HG03108 (cell line): ENCODE data around the gene ANO2.

ENCODE experiments used
- ATAC-seq: cut with Tn5 transposase; IDR thresholded peaks from one replicate; pipeline ENCODE4 v1.9.1; 2021; ENCODE audit warnings: moderate library complexity; ENCODE audit not compliant: unreplicated experiment

ANO2 gene

GRCh38 chr12:5736527-5736926, 208.5 kb downstream of the ANO2 start:
- no peak for ATAC-seq

DNA sequence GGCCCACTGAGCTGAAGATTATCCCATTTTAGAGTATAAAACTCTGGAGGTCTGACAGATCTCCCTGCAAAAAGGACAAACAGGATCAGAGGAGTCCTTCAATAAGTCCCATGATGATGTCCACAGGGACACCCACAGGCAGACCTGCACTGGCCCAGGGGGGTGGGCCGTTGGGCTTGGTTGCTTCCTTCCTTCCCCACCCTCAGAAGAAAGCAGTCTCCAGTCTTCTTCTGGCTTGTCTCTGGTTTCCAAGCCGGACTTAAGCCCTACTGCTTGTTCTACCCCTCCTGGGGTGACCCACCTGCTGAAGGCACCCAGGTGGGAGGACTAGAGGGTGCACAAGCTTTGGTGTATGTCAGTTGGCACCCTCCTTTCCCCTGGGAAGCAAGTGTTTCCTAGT, 209.0 kb downstream of the ANO2 start:
- ATAC-seq = no peak

GRCh38 chr12:5733916-5734315, 211.1 kb downstream of the ANO2 start:
- ATAC-seq = no peak

- no peak for ATAC-seq
Measured at GRCh38 chr12:5733136-5733755, 211.8 kb downstream of the ANO2 start.

- ATAC-seq = no peak
Measured at GRCh38 chr12:5730962-5731361, 214.1 kb downstream of the ANO2 start.

GRCh38 chr12:5723711-5724252, 221.3 kb downstream of the ANO2 start:
- no peak for ATAC-seq

GRCh38 chr12:5723071-5723470, 222.0 kb downstream of the ANO2 start:
- ATAC-seq = no peak

DNA sequence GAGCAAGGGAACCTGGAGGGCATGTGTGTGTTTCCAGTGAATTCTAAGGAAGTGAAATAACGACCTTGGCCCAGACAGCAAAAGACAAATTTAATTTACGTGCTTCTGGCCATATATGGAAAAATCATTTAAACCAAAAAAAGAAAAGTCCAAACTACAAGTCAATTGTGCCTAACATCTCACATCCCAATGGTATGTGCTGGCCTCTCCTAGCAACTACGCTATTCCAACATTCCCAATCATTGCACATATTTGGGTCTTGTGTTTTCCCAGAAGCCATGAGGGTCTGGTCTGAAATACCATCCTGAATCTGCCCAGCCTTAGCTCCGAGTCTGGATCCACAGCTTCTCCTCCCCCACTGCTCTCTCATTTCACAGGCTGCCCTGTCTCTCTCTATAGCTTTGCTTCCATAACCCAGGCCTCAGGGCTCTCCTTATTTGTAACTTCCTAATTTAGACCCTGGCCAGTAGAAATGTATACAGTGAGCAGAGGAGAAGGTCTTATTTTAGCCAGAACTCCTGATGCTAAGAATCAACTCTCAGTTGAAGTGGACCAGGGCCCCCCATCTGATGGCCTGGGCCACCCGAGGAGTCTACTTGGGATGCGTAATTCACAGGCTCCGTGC, 224.6 kb downstream of the ANO2 start:
- ATAC-seq = no peak

GRCh38 chr12:5718680-5719079, 226.4 kb downstream of the ANO2 start:
- no peak for ATAC-seq

- no peak for ATAC-seq
Measured at GRCh38 chr12:5718073-5718472, 227.0 kb downstream of the ANO2 start.

- ATAC-seq = no peak
Measured at GRCh38 chr12:5716976-5717375, 228.1 kb downstream of the ANO2 start.

- ATAC-seq = no peak
Measured at GRCh38 chr12:5716201-5716600, 228.9 kb downstream of the ANO2 start.

DNA sequence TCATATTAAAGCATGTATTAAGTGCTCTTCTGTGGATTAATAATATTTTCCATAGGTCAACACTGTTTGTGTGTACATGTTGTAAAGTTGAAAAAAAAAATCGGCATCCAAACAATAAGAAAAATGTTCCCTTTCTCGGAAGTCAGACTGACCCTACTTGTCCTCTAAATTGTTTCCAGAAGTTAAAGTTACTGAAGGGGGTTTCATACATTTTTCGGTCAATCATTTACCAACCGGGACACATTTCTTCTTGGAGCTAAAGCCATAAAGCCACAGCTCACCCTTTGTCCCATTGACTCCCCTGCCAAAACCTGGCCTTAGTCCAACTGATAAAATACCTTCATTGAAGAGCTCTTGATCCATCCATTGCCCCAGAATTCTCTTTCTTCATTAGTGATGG, 230.0 kb downstream of the ANO2 start:
- no peak for ATAC-seq

DNA sequence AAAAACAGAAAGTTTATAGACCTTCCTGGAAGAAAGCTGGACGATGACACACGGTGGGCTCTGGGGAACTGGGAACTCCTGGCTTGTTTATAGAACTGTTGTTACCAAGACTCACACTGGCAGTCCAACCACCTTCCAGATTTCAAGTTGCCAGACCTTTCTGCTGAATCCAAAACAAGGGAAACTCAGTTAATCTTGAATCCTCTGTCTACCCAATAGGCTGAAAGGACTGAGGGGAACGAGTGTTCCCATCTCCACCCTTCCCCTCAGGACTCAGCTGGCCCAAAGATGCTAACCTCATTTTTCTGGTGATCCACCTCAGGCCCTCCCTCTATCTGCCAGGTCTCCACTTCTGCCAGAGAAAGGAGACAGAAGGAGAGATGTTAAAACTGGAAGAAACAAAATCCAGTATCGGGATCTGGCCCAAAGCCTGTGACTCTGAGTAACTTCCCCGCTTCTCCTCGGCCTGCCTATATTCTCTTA, 231.4 kb downstream of the ANO2 start:
- ATAC-seq = no peak

DNA sequence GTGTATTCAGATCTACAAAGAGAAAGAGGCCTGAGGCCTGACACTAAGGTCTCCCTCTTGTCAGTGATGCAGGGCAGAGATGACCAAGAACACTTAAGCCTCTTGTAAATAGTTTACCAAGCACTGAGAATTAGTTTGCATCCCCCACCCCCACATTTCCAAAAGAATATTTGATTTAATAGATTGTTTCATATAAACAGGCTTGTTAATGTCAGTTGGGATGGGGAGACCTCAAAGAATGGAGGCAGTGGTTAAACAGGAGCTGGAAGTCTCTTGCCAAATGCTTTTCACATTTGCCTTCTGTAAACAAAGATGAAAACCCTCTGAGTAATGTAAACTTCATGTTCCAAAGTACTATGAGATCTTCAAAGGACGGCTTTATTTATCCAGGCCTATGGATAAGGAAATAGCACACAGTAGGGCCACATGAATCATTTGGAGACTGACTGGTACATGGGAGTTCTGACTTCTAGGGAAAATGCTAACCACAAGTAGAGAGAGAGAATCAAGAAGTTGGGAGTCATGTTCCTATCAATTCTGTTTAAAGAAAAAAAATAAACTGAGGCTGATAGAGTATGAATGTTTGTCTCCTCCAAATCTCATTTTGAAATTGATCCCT, 234.7 kb downstream of the ANO2 start:
- ATAC-seq = no peak

- ATAC-seq = no peak
Measured at GRCh38 chr12:5708371-5708770, 236.7 kb downstream of the ANO2 start.

DNA sequence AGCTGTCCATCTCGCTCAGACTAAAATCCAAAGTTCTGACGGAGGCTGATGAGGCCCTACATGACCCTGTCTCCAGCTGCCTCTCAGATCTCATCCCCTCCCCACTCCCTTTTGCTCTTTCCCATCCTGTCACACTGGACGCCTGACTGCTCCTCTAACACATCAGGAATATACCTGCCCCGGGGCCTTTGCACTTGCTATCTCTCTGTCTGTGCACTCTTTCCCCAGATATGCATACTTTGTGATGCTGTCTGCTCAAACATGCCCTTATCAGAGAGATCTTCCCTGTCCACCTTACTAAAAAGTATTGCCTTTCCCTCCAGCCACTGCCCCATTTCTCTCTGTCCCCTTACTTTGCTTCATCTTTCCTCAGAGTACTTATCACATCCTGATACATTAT, 238.8 kb downstream of the ANO2 start:
- no peak for ATAC-seq

GRCh38 chr12:5705791-5706190, 239.3 kb downstream of the ANO2 start:
- no peak for ATAC-seq

- no peak for ATAC-seq
Measured at GRCh38 chr12:5694759-5695409, 250.2 kb downstream of the ANO2 start.

- ATAC-seq = no peak
Measured at GRCh38 chr12:5692850-5693249, 252.2 kb downstream of the ANO2 start.

DNA sequence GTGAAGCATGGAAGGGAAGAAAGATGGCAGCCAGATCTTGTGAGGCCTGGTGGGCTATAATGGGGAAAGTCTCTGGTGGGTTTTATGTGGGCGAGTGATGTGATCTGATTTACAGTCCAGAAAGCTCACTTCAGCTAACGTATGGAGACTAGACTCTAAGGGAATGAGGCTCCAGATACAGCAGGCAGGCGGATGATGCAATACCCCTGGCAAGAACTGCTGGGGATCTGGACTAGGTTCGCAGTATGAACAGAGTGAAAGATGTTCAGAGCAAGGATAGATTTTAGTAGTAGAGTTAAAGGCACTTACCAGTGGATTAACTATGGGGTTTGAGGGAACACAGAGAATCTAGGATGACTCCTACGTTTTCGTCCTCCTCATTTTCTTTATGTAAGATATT, 253.1 kb downstream of the ANO2 start:
- no peak for ATAC-seq

DNA sequence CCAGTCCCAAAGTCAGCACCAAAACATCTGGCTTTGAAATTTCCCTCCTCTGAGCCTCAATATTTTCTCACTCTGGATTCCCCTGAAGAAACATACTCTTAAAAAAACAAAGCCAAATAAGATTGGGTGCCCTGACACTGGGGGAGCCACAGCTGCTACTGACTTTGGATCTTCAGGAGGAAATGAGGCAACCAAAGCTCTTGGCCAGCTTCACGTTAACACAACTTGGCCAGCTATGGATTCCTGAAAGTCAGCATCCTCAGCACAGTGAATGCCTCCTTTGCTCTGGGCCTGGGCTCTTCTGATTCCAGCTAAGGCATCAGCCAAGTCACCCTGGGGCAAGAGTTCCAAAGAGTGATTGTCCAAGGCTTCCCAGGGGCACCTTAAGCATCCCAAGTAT, 254.8 kb downstream of the ANO2 start:
- ATAC-seq = no peak
